Renal pelvis (tissue), 4 donors: ENCODE measurements around the gene GFPT2. TPM values are rescaled to one million over a fixed set of nuclear protein-coding genes. Genes with fewer than 3 reads are reported as not detected.
A peak's percentile ranks its signal among the peaks of the same experiment; 100 is the strongest.

Experiments
- DNase-seq: peaks from one replicate; pipeline ENCODE4 v3.0.0-alpha.2; 2013
- polyA plus RNA-seq, 3 donors: library from polyadenylated mRNA; unstranded; fragments of 120-200 nt; gene quantifications; one replicate each; pipeline ENCODE4 v1.2.1, GENCODE V29; 2013; ENCODE audit not compliant: insufficient read length in 3 of 3

Gene GFPT2
- polyA plus RNA-seq, 3 donors: 3.8 to 4.6 (median 4.4) TPM

DNA sequence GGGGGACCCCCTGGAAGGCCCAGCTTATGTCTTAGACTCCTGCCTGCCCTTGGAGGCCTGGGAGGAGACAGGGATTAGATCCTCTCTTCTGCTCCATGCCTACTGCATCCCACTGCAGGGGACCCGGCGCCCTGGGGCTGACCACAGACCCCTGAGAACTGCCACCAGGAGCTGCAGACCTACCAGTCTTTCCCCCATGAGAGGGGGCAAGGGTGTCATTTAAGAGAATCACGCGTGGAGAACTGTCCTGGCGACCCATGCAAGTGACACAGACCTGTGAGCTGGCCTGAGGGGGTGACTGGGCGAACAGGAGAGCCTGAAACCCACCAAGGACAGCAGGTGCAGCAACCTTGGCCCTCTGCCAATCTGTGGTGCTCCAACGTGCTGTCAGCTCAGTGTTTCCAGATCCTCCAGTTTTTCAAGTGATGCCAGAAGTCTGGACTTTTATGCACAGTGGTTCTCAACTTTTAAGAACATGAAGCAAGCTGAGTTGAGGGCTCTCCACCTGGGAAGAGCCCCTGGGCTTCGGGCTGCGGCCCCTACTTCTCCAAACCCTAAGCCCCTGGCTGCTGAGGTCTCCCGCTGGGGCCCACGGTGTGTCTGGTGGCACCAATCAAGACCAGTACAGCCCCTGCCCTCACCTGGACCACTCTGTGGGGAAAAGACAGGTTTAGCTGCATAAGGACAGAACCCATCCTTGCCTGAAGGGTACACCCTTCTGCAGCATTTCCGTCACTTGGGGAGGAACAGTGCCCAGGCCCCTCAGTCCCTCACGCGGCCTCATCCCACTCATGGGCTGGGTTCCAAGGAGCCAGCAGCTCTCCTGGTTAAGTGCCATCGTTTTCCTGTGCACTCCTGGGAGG is 18.2 kb downstream of the GFPT2 start:
- DNase-seq: no peak

DNA sequence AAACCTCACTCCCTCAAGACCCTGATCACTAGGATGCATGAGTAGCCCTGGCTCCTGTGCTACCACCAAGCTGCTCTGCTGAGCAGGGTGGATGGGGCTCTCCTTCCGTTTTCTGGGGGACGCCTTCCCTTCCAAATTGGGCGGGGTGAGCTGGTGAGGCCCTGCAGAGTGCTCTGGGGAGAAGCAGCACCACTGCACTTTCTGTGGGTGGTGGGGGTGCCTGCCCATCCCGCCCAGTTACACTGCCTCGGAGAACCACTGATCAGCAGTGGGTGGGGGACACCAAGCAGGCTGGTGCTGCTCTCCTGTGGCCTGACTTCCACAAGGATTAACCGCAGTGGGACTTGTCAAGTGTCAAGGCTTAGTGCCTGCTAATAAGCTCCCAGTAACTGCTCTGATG is 19.0 kb downstream of the GFPT2 start:
- no peak for DNase-seq

DNA sequence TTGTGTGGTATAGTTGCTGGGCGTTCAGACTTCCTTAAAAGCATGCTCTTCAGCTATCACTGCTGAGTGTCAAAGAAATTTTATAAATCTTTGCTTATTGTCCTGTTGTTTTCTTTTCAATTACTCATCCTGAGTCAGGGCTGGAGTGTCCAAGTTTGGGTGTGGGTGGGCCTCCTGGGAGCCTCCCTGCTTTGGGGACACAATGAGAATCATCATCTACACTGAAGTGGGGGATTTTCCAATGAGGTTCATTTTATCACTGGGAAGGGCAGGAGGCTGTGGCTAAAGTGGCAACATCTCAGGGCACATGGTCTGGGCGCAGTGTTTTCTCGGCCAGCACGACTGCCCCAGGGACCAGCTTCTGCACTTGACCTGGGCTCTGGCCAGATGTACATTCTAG is 19.5 kb downstream of the GFPT2 start:
- no peak for DNase-seq

DNA sequence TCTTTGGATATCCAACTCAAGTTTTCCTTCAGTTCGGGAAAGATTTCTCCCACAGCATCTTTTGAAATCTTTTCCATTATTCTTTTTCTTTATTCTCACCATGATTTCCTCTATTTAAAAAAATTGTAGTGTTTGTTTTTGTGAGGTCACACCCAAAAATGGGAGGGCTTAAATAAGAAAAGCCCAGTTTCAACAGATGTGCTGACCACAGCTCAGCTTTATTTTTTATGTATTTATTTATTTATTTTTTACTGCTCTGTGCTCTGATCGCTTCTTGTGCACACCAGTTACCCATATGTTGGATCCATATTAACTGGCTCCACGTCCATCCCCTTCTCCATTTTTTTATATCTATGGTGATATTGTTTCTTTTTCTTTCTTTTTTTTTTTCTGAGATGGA is 20.3 kb downstream of the GFPT2 start:
- DNase-seq: no peak

DNA sequence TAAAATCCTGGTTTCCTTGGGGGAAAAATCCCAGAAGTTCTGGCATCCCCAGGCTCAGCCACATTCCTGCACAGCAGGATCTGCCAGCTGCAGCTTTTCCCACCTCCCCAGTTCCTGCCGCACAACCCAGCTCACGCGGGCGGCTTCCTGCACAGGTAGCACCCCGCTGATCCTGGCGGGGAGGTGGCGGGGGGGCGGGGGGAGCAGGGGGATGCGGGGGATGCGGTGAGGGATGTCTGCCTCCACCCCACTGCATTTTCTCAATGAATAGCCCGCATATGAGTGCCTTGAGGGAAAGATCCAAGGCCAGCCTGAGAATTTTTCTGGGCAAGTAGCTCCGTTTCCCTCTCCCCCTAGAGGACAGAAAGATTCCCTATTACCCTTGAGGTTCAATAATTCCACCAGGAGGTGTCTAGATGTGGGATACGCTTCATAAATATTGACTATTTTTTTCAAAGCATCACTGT is 21.1 kb downstream of the GFPT2 start:
- no peak for DNase-seq

DNA sequence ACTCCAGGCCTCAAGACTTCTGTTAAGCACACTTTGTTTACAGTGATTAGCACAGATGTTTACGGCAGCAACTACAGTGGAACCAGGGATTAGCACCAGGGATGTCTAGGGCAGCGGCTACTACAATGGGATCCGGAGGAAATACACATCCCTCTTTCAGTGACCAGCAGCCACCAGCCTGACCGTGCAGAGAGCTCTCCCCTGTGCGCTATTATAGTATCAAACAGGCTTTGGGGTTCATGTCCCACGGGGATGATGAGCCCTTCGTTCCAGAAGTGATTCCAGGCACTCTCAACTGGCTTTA is 21.5 kb downstream of the GFPT2 start:
- DNase-seq: no peak

DNA sequence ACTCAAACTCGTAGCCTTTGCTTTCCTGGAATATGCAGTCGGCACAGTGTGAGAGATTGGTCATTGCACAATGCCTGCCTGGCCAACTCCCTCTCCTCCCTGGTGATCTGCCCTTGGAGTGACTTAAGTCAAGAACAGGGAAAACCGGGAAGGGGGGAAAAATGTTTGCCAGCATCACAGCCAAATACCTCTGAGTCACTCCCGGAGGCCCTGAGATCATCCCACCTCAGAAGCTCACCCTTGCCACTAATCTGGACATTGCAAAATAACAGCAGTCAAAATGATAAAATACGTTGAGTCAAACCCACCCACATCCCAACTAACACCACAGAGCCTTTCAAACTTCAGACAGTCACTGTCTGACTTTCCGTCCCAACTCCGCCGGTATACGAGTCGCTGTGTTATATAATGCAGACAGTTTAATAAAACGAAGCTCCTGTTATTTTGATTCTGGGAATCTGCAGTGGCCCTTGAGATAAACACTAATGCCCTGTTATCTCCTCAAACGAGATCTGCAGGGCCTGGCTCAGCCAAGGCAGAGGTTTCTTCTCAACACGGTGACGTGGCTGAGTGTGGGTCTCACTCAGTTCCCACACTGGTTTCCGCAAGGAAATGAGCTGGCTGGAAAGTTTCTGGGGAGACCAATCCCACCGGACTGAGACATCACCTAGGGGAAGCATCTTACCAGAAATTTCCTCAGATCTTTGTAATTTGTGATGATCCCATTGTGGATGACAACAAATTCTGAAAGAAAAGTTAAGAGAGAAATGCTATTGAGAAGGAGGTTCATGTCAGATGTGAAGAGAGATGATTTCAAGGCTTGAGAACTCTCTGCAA is 22.1 kb downstream of the GFPT2 start:
- DNase-seq: no peak

DNA sequence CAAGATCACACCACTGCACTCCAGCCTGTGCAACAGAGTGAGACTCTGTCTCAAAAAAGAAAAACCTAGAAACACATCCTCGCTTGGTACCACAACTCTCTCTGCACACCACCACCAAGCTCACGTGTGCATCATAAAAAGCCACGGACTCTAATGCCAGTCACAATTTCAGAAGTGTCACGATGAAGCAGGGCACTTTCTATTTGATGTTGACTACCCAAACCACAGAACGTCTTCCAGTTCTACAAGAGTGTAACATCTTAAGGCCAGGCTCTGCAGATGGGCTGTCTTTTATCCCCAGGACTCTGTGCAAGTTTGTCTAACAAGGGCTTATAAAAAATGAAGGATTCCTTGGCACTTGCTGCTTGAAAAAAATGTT is 22.9 kb downstream of the GFPT2 start:
- DNase-seq: no peak

DNA sequence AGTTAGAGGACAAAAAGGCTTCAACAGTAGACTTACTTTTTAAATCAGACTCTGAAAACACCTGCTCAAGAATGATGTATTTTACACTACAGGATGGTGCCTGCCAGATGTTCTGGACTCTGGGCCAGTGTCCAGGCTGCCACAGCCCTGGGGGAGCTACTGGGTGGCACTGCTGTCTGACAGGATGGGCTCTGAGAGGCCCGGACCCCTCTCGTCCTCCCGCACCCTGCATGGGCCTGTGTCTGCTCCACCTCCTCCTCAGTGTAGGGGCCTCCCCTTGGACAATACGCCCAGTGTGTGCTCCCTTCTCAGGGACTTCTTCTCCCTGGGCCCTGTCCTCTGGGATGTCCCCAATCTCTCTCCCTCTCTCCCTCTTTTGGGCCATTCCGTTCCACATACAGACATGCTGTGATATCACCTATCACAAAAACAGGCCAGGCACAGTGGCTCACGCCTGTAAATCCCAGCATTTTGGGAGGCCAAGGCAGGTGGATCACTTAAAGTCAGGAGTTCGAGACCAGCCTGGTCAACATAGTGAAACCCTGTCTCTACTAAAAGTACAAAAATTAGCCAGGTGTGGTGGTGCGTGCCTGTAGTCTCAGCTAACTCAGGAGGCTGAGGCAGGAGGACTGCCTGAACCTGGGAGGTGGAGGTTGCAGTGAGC is 23.4 kb downstream of the GFPT2 start:
- no peak for DNase-seq

DNA sequence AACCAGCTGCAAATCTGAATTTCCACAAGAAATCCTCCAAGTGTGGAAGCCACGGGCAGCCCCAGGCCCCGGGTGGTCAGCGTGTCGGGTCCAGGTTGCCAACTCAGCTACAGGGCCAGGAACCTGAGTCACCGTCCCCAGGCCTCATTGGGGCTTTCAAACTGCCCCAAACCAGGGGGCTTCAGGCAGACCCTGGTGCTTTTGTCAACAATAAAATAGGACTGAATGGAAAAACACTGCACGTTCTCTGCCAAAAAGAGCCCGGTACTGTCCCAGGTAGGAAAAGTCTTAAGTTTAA is 24.0 kb downstream of the GFPT2 start:
- DNase-seq: no peak

DNA sequence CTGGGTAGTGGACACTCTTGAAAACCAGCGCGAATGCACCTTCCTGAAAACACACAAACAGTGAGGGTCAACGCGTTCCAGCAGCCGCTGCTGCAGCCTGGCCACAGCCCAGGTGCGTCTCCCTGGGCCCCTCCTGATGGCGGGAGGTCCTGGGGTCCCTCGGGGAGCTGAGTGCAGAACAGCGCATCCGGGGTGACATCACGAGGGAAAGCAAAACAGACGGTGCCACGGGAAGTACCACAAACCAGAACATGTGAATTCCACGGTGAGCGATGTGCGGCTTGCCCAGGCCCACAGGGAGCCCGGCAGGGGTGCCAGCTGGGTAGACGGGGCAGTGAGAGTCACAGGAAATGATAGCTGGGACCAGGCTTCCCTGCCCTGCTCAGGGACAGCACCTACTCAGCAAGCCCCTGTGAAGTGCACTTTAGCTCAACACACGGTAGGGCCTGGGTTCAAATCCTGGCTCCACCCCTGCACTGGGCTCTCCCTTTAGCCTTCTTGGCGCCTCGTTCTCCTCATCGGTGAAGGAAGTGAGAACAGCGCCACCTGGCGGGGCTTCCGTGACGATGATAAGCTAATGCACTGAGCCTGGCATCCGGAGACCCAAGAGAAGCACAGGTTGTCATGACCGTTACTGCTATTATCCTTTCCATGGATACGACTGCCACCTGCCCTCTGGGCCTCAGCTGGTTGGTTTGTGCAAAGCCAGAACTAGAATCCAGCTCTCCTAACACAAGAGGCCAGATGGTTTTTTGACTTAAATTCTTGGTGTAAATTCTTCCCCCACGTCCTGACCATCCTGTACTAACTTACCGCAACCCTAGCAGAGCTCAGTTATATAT is 24.6 kb downstream of the GFPT2 start:
- DNase-seq: no peak

DNA sequence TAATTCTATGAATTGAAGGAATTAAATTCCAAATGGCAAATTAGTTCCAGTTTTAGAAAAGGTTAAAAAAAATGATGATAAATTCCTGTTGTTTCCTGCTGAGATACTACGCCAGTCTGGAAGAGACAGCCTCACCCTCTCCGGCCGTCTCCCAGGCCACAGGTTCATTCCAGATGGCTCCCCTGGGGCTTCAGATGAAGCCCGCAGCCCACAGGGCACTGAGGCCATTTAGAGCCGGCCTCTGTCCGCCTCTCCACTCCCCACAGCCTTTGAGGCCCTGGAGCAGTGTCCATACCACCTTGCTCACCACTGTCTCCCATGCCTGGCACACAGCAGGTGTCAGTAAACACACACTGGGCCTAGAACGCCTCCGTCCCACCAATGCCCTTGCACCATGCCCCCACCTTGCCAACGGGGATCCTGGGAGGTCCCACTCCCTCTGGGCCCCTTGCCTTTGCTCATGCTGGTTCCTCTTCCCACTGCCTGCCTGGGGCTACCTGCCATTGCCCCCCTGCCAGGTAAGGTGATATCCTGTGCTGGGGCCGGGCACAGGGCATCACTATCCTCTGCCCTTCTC is 26.1 kb downstream of the GFPT2 start:
- DNase-seq: no peak

DNA sequence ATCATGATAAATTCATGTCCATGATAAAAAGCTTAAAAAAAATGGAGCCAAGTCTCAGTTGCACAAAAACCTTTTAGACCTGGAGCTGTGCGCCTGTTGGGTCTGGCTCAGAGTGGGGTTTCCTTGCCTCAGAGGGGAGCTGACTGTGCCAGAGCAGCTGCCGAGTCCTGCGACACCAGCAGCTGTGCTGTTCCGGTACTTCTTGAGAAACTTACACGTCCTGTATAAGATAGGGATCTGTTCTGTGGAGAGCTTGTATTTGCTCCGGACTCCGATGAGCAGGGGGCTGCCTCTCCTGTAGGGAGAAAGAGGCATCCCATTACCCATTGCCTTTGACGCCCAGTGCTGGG is 28.6 kb downstream of the GFPT2 start:
- no peak for DNase-seq

DNA sequence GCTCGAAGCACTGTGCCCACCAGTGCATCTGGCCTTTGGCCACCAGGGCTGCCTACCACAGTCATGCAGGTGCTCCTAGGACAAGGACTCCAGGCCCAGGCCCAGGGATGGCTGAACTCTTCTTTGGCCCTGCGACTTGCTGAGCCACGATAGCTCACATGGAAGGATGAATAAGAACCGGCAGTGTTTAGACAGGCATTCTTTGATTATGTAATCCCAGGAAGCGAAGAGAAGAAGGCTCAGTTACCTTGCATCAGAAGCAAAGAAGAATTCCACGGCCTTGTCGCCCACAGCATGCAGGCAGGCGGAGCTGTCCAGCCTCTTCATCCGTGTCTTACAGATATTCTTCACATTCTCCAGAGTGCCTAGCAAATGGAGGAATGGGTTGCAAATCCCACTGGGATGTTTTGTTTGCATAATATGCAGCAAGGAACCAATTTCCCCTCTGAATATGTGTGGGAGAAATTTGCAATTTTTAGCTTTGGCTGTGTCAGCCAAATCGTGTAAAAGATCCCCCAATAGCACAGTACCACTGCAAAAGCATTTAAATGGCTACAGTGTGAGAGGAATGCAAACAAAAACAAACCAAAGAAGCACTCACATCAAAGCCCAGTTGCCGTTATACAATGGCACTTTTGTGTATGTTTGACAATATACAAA is 29.1 kb downstream of the GFPT2 start:
- DNase-seq: no peak

DNA sequence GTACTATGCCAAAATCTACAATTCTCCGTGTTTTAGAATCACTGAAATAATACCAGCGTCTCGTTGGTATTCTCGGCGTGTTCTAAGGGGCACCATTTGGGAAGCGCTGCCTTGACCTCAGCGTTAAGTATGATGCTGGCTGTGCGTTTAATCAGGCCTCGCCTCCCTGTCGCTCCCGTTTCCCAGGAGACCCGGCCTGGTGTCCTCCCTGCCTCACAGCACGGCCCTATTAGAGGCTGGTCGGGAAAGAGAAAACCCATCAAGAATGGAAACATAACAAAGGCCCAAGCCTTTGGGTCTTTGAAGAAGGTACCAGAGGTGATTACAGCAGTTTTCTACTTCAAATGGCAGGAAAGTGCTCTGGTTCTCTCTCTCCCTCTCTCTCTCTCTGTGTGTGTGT is 30.0 kb downstream of the GFPT2 start:
- no peak for DNase-seq

DNA sequence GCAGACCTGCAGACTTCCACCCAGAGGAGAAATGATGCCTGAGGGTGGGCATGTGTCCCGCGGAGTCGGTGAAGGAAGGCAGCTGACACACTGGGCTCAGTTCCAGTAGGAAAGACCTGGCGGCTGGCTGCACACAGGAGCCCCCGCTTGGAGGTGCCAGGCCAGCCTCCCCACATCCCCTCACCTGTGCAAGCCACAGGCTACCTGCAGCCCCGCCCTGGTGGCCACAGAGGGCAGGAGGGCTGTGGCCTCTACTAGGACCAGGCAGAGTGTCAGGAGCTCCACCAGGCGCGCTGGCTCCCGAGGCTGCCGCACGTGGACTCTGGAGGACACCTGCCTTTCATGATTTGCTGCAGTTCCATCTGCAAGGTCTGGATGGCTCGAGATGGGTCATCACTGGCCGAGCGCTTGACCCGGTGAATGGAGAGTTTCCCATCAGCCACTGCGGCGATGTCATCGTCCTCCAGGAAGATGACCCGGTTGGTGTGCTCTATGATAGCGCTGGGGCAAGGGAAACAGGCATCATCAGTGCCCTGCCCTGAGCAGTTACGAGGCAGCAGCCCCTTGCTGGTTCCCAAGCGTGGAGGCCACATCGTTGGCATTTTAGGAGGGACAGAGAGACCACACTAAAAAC is 34.6 kb downstream of the GFPT2 start:
- no peak for DNase-seq

DNA sequence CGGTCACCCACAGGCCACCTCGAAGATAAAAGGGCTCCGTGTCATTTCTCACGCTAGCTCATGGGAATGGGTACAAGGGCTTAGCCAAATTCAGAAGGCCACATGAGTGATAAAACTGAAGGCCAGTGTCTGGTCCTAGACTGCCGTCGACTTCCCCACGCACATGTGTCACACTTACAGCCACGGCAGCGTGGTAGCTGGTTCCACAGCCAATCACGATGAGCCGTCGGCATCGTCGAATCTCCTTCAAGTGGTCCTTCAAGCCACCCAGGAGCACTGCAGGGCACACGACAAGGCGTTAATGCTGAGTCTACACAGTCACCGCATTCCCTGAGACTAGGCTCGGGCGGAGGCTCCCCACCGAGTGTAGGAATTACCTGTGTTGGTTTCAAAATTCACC is 36.5 kb downstream of the GFPT2 start:
- DNase-seq: no peak

DNA sequence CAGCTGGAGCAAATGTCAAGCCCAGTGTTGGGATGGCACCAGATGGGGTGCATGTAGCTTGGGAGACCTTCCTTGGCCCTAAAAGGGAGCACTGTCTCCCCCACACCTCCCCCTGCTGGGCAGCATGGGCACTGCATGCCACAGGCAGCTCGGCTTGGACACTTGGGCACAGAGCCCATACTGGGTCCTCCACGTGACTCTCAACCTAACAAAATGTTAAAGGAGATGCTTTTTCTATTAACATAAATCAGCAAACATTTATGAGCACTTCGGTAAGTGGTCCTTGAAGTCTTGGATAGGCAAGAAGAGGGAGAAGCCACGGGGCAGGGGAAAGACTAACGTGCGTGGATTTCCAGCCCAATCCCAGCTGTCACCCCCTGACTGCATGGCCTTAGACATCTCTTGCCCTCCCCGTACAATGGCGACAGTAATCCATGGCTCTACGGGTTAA is 37.3 kb downstream of the GFPT2 start:
- no peak for DNase-seq

DNA sequence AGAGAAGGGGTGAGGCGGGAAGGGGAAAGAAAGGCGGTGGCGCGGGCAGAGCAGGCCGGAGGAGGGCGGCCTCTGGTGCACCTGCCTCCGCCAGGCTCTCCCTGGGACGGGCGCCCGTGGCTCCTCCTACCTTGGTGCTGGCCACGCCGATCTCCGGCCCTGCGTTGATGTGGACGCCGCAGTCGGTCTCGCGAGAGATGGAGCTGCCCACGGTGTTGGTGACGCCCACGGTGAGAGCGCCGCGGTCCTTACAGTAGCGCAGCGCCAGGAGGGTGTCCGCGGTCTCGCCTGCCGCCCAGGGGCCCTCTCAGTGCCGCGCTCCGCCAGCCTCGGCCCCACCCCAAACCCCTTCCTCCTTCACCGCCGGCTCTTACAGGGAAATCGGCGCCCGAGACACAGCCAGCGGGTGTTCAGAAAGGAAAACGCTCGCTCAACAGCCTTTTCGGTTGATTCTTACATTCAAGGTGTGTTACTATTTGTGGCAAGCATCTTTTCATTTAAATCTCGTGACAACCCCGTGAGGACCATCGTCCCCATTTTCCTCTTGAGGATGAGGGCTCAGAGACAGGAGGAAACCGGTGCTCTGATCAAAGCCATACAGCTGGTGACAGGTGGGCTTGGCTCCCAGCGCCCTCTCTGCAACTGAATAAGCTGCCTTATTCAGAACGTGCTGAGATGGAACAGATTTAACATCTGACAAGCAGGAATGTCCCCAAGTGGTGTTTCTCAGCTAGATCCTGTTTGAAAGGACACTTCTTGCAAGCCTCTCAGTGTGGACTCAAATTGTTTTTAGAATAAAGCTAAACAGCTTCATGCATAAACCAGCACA is 39.2 kb downstream of the GFPT2 start:
- DNase-seq: peak; percentile 66

DNA sequence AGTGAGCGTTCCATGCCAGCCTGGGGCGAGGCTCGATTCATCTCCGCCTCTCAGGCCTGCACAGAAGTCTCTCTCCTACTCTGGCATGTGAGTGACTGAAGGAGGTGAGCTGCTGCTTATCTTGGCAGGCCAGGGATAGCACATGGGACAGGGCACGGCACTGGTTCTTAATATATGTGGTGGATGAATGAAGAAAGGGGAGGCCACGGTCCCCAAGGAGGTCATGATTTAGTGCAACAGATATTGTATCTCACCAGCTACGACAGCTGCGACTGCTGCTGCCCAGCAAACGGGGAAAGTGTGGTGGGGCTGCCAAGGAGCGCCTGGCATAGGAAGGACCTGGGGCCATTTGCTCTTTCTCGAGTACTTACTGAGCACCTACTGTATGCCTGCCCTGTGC is 41.9 kb downstream of the GFPT2 start:
- no peak for DNase-seq
